ENCODE data around the gene GTF2A1L.

DNA sequence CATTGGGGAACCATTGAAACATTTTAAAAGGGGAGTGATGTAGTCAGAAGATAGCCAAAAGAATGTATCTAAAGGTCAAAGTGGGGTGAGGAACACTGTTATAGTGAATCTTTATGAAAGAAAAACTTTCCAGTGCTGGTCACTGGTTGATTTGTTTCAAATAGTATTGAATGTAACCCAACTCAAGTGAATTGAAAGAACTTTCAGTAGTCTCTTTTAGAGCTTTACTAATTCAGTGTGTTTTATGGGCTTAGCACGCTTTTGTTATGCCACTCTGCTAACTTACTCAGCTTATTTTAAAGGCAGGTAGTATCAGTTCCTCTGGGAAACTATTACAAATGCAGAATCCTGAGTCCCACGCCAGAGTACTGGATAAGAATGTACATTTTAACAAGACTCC is 57.3 kb downstream of the GTF2A1L start:
- TF ChIP-seq, protein P1, sequence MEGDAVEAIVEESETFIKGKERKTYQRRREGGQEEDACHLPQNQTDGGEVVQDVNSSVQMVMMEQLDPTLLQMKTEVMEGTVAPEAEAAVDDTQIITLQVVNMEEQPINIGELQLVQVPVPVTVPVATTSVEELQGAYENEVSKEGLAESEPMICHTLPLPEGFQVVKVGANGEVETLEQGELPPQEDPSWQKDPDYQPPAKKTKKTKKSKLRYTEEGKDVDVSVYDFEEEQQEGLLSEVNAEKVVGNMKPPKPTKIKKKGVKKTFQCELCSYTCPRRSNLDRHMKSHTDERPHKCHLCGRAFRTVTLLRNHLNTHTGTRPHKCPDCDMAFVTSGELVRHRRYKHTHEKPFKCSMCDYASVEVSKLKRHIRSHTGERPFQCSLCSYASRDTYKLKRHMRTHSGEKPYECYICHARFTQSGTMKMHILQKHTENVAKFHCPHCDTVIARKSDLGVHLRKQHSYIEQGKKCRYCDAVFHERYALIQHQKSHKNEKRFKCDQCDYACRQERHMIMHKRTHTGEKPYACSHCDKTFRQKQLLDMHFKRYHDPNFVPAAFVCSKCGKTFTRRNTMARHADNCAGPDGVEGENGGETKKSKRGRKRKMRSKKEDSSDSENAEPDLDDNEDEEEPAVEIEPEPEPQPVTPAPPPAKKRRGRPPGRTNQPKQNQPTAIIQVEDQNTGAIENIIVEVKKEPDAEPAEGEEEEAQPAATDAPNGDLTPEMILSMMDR (IDR thresholded peaks at IDR 0.05; ENCODE audit: poor library complexity): no peak
- TF ChIP-seq EZH2 (IDR thresholded peaks at IDR 0.05; ENCODE audit: borderline replicate concordance): no peak
